GM21515 (cell line): ENCODE results near the gene IRAG1.

ENCODE experiments used
- ATAC-seq: cut with Tn5 transposase; IDR thresholded peaks from one replicate; pipeline ENCODE4 v1.9.1; 2021; ENCODE audit not compliant: unreplicated experiment

IRAG1 gene

GRCh38 chr11:10650166-10650565 is 43.4 kb downstream of the IRAG1 start:
- ATAC-seq, result no peak

- no peak for ATAC-seq
These were observed 44.7 kb downstream of the IRAG1 start for GRCh38 chr11:10648871-10649270.

DNA sequence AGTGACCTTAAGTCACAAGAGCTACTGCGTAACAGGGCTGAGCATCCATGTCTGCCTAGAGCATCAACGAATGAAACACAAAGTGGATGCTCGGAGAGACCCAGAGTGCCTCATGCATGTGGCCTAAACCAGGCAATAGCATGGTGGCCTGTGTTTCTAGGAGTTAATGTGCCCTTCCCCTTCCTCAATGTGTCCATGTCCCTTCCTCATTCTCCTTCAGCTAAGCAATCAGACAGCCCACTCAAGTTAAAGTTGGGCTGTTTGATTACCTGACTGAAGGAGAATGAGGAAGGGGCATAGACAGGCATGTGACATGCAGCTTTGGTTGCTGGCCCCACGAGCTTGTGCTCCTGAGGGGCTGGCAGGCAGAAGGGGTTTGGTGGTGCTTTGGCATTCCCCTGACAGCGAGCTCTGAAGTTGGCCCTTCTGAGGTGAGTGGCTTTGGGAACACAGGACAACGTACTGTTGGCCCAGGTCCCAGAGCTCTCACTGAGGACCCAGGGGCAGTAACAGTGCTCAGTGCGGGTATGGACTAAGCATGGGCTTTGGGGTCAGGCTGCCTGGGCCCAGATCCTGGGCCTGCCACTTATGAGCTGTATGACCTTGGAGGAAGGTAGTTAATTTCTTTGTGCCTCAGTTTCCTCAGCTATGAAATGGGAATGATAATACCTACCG is 46.7 kb downstream of the IRAG1 start:
- no peak for ATAC-seq

GRCh38 chr11:10646005-10646404 is 47.5 kb downstream of the IRAG1 start:
- no peak for ATAC-seq

DNA sequence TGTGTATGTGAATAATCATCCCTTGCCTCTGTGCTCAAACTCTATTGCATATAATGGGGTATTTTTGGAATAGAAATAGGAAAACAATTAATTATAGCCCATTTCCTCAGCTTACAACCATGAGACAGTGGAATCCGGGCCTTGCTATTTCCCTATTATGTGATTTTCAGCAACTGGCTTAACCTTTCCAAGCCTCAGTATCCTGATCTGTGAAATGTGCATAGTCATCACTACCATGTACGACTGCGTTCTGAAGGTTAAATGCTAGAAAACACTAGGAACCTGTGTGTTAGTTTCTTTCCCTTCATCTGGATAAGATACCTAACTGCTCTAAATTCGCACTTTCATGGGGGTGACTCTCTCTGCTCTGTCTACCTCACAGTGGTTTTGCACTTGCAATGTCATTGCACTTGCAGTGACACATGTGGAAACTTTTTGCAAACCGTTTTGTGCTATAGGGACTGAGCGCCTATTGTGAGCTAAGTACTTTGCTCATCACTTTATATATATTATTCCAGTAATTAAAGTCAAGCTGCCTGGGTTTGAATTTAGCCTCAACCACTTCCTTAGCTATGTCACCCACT is 48.3 kb downstream of the IRAG1 start:
- ATAC-seq, result no peak
